B cell (primary cell): ENCODE data around the gene UBAC2.

Experiments used
- EZH2 ChIP-seq: IDR thresholded peaks from 2 replicates; pipeline ENCODE4 v1.6.1; 2012; ENCODE audit warnings: borderline replicate concordance, low read depth, mild to moderate bottlenecking, moderate library complexity, low read length; ENCODE audit not compliant: insufficient read depth, poor library complexity, severe bottlenecking
- TF ChIP-seq, protein P1 (sequence below): fragments of 200-600 bp; IDR thresholded peaks from one replicate; pipeline ENCODE4 v1.8.0; 2022; ENCODE audit warnings: antibody characterized with exemption, mild to moderate bottlenecking

DNA sequence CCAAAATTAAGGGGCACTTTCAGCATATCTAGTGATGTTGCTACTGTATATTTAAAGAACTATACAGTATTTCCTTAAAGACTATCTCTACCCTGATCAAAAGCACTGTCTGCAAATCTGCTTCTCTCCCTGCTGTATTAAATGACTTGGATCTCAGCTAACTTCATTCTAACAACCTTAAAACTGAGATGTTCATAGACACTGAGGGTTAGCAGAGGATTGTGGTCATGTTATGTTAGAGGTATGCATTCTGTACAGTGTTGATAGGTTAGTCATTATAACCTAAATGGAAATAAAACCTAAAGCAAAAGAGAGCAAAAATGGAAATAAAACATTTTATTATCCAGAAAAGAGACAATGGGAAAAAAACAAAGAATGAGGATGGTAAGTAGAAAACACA is 96.7 kb downstream of the UBAC2 start:
- TF ChIP-seq, protein P1, sequence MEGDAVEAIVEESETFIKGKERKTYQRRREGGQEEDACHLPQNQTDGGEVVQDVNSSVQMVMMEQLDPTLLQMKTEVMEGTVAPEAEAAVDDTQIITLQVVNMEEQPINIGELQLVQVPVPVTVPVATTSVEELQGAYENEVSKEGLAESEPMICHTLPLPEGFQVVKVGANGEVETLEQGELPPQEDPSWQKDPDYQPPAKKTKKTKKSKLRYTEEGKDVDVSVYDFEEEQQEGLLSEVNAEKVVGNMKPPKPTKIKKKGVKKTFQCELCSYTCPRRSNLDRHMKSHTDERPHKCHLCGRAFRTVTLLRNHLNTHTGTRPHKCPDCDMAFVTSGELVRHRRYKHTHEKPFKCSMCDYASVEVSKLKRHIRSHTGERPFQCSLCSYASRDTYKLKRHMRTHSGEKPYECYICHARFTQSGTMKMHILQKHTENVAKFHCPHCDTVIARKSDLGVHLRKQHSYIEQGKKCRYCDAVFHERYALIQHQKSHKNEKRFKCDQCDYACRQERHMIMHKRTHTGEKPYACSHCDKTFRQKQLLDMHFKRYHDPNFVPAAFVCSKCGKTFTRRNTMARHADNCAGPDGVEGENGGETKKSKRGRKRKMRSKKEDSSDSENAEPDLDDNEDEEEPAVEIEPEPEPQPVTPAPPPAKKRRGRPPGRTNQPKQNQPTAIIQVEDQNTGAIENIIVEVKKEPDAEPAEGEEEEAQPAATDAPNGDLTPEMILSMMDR, result no peak
- TF ChIP-seq EZH2, result no peak
